HEK293T (cell line): ENCODE measurements around the gene BIN1.

ENCODE experiments used
- ARNT ChIP-seq: fragments of 450-650 bp; IDR thresholded peaks from 2 replicates; pipeline ENCODE4 v1.6.1; 2017; ENCODE audit warnings: mild to moderate bottlenecking
- BHLHE40 ChIP-seq: fragments of 450-650 bp; IDR thresholded peaks from 2 replicates; pipeline ENCODE4 v1.6.1; 2016; ENCODE audit warnings: mild to moderate bottlenecking, moderate library complexity, borderline replicate concordance
- FOXA1 ChIP-seq: fragments of 450-650 bp; IDR thresholded peaks from 2 replicates; pipeline ENCODE4 v1.6.1; 2016; ENCODE audit warnings: mild to moderate bottlenecking
- FOXK2 ChIP-seq: fragments of 450-650 bp; IDR thresholded peaks from 2 replicates; pipeline ENCODE4 v1.6.1; 2016; ENCODE audit warnings: mild to moderate bottlenecking
- FOXM1 ChIP-seq: fragments of 450-650 bp; IDR thresholded peaks from 2 replicates; pipeline ENCODE4 v1.6.1; 2017; ENCODE audit warnings: mild to moderate bottlenecking, borderline replicate concordance
- HDGF ChIP-seq: fragments of 450-650 bp; IDR thresholded peaks from 2 replicates; pipeline ENCODE4 v1.6.1; 2017; ENCODE audit warnings: antibody characterized with exemption, borderline replicate concordance
- L3MBTL2 ChIP-seq: fragments of 450-650 bp; conservative IDR thresholded peaks from 2 replicates; pipeline ENCODE4 v1.6.1; 2016; ENCODE audit warnings: mild to moderate bottlenecking
- LEF1 ChIP-seq: fragments of 450-650 bp; IDR thresholded peaks from 2 replicates; pipeline ENCODE4 v1.6.1; 2017; ENCODE audit warnings: mild to moderate bottlenecking, borderline replicate concordance
- NFRKB ChIP-seq: fragments of 450-650 bp; IDR thresholded peaks from 2 replicates; pipeline ENCODE4 v1.6.1; 2016; ENCODE audit warnings: mild to moderate bottlenecking, moderate library complexity
- PKNOX1 ChIP-seq: fragments of 450-650 bp; IDR thresholded peaks from 2 replicates; pipeline ENCODE4 v1.6.1; 2016
- SP1 ChIP-seq: fragments of 450-650 bp; IDR thresholded peaks from 2 replicates; pipeline ENCODE4 v1.6.1; 2017
- SUZ12 ChIP-seq: fragments of 450-650 bp; IDR thresholded peaks from 2 replicates; pipeline ENCODE4 v1.6.1; 2016; ENCODE audit warnings: mild to moderate bottlenecking
- TARDBP ChIP-seq: fragments of 450-650 bp; IDR thresholded peaks from 2 replicates; pipeline ENCODE4 v1.6.1; 2016

DNA sequence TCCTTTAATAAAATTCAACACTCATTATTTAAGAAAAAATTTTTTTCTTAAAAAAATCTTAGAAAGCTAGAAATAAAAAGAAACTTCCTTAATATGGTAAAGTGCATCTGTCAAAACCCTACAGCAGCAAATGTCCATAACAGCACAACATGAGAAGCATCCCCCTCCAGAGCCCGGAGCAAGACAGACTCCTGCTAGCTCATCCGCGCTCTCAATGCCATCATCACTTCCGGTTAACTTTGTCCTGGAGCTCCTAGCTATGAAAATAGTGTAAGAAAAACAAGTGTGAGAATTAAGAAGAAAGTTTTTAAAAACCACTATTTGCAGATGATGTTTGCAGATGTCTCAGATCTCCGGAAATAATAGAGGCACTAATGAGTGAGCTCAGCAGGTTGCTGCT lies 105.2 kb downstream of the BIN1 start:
- TF ChIP-seq FOXM1: no peak
- TF ChIP-seq SP1: no peak
- no peak for TF ChIP-seq TARDBP
- no peak for TF ChIP-seq FOXA1
- TF ChIP-seq LEF1: no peak
- no peak for TF ChIP-seq BHLHE40
- TF ChIP-seq L3MBTL2: no peak
- no peak for TF ChIP-seq SUZ12
- TF ChIP-seq ARNT: no peak
- TF ChIP-seq NFRKB: no peak
- TF ChIP-seq FOXK2: no peak
- TF ChIP-seq PKNOX1: no peak
- TF ChIP-seq HDGF: no peak
